Measurements from ENCODE around the gene LDLRAD2.
"Not testable (repeated sequence)": the region's sequence is repeated elsewhere in the genome, so short reads cannot be mapped to it uniquely, and the experiment has no call there.

Gene LDLRAD2, protein sequence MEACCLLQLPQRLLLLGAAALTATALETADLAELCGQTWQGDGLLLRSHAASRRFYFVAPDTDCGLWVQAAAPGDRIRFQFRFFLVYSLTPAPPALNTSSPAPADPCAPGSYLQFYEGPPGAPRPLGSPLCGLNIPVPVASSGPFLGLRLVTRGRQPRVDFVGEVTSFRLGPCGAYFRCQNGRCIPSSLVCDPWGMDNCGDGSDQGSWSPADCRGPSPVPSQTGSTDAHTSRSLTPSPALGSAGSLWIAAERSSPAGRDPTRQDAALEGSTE

DNA sequence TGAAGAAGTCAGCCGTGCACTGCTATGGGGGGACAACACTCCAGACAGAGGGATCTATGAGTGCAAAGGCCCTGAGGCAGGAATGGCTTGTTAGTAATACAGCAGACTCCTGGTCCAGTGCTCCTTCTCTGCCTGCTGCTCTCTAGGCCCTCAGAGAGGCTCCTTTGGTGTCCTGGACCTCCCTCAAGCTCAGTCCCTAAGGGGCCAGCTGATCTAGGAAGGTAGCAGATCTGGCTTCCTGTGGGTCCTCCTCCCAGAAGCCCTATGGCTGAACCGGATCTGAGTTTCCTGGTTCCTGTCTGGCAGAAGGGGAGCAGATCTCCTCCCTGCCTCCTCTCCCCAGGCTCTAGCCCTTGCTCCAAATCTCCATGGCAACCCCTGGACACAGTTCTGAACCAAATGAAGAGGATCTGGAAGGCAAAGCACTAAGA is at the start of gene LDLRAD2:
Gene LDLRAD2 (plus strand): TSS at position 391 of the 431 bp plus-strand sequence. CDS start 187 bp downstream, outside the sequence.
- DNase-seq: no peak

DNA sequence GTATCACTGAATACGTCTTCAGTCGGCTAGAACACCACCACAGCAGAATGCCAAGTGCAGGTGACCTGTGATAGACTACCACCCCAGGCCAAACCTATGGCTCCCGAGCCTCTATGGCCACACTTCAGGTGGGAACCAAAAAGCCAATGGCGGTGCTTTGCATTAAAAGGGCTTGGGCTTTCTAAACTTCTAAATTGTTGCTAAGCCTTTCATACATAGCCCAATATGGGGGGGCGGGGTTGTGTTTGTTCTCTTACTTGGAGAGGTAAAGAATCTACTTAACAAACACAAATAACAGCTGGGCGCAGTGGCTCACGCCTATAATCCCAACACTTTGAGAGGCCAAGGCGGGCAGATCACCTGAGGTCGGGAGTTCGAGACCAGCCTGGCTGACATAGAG is 48.8 kb upstream of the LDLRAD2 start:
- DNase-seq: no peak

GRCh38 chr1:21763694-21764419 is 48.2 kb upstream of the LDLRAD2 start:
- DNase-seq: no peak

DNA sequence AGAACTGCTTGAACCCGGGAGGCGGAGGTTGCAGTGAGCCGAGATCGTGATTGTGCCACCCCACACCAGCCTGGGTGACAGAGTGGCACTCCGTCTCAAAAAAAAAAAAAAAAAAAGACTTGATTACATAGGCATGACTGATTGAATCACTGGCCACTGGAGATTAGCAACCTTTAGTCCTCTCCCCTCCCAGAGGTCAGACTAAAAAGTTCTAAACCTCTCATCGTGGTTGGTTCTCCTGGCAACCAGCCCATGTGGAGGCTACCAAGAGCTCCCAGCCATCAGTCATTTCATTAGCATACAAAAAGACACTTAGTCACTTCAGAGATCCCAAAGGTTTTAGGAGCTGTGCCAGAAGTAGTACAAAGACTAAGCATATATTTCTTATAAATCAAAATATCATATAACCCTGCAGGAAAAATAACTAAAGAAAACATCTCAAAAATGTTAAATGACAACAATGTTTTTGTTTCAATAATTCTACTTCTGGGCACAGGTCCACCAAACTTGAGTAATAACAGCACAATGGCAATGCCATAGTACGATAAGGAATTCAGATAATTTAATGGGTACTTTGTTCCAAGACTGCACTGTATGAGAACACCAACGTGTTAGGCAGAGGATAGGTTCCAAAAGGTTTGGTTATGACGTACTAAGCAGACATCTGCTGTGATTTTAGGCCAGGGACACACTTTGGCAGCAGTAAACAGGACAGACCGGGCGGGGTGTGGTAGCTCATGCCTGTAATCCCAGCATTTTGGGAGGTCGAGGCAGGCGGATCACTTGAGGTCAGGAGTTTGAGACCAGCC is 47.2 kb upstream of the LDLRAD2 start:
- no peak for DNase-seq

DNA sequence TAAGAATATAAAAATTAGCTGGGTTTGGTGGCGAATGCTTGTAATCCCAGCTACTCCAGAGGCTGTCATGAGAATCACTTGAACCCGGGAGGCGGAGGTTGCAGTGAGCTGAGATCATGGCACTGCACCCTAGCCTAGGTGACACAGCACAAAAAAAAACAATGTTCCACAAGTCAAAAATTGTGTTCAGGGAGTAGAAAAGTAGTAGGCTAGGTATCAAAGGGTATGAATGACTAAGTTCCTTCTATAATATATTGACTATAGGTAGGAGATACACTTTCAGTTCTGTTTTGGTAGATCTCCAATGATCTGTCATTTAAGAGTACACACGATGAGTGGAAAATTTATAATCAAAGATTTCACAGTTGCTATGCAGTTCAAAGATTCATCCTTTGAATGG is 45.9 kb upstream of the LDLRAD2 start:
- no peak for DNase-seq

GRCh38 chr1:21767106-21767505 is 45.0 kb upstream of the LDLRAD2 start:
- not testable (repeated sequence) for DNase-seq

- DNase-seq: no peak
Measured at GRCh38 chr1:21770201-21770600, 41.9 kb upstream of the LDLRAD2 start.

- DNase-seq: not testable (repeated sequence)
Measured at GRCh38 chr1:21770602-21771001, 41.5 kb upstream of the LDLRAD2 start.

GRCh38 chr1:21771672-21772071 is 40.4 kb upstream of the LDLRAD2 start:
- DNase-seq: not testable (repeated sequence)

DNA sequence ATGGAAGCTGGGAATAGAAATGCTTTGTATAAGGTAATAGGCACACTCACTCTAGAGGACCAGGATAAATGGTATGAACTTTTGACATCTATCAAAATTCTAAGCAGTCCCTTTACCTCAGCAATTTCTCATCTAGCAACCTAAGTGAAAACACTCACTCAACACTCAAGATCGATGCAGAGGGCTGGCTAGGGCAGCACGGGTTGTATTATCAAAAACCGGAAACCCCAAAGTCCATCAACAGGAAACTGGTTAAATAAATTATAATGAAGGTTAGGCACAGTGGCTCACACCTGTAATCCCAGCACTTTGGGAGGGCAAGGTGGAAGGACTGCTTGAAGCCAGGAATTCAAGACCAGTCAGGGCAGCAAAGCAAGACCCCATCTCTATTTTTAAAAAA is 38.5 kb upstream of the LDLRAD2 start:
- no peak for DNase-seq

DNA sequence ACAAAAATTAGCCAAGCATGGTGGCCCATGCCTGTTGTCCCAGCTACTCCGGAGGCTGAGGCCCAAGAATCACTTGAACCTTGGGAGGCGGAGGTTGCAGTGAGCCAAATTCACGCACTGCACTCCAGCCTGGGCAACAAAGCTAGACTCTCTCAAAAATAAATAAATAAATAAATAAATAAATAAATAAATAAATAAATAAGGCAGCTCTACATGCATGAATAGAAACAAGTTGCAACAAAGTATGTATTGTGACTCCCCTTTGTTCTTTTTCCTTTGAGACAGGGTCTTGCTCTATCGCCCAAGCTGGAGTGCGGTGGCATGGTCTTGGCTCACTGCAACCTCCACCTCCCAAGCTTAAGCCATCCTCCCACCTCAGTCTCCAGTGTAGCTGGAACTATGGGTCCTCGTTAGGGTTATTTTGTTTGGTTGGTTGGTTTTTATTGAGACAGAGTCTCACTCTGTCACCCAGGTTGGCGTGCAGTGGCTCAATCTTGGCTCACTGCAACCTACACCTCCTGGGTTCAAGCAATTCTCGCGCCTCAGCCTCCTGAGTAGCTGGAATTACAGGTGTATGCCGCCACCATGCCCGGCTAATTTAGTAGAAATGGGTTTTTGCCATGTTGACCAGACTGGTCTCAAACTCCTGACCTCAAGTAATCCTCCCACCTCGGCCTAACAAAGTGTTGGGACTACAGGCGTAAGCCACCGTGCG is 37.1 kb upstream of the LDLRAD2 start:
- no peak for DNase-seq

DNA sequence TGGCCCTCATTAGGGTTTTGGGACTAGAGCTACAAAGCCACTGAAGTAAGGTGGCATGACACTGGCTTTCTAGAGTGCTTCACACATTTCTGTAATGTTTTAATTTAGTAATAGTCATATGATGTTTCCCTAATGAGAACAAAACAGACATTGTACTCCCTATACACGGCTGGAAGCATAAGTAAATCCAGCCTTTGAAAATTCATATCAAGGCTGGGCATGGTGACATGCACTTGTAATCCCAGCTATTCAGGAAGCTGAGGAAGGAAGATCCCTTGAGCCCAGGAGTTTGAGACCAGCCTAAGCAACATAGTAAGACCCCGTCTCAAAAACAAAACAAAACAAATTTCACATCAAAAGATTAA is 36.5 kb upstream of the LDLRAD2 start:
- no peak for DNase-seq

DNA sequence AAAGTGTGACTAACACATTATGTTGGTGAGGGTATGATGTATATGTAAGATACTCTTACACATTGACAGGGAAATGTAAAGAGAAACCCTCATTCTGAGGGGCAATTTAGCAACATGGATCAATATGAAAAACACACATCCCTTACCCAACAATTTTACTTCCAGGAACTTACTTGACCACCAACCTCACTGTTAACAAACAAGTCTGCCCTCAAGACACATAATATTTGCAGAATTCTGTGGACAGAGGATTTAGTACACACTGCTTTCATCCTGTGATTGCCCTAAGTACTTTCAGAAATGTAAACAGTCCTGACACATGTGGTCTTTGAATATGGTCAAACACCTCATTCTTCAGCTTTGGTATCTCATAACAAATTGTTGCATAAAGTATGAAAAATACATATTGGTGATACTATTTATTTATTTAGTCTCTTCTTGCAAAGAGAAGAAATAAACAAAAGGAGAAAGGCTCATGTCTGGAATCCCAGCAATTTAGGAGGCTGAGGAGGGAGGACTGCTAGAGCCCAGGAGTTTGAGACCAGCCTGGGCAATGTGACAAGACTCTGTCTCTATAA is 36.0 kb upstream of the LDLRAD2 start:
- no peak for DNase-seq

DNA sequence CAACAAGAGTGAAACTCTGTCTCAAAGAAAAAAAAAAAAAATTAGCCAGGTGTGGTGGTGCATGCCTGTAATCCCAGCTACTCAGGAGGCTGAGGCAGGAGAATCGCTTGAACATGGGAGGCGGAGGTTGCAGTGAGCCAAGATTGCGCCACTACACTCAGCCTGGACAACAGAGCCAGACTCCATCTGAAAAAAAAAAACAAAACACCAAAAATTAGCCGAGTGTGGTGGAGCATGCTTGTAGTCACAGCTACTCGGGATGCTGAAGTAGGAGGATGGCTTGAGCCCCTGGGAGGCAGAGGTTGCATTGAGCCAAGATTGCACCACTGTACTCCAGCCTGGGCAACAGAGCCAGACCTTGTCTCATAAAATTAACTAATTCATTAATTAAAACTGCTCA is 35.1 kb upstream of the LDLRAD2 start:
- not testable (repeated sequence) for DNase-seq

DNA sequence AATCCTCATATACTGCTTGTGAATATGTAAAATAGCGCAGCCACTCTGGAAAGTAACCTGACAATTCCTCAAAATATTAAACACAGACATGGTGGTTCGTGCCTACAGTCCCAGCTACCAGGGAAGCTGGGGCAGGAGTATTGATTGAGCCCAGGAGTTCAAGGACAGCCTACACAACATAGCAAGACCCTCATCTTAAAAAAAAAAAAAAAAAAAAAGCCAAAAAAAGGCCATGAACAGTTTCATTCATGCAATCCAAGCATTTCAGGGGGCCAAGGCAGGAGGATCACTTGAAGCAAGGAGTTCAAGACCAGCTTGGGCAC is 33.7 kb upstream of the LDLRAD2 start:
- no peak for DNase-seq

DNA sequence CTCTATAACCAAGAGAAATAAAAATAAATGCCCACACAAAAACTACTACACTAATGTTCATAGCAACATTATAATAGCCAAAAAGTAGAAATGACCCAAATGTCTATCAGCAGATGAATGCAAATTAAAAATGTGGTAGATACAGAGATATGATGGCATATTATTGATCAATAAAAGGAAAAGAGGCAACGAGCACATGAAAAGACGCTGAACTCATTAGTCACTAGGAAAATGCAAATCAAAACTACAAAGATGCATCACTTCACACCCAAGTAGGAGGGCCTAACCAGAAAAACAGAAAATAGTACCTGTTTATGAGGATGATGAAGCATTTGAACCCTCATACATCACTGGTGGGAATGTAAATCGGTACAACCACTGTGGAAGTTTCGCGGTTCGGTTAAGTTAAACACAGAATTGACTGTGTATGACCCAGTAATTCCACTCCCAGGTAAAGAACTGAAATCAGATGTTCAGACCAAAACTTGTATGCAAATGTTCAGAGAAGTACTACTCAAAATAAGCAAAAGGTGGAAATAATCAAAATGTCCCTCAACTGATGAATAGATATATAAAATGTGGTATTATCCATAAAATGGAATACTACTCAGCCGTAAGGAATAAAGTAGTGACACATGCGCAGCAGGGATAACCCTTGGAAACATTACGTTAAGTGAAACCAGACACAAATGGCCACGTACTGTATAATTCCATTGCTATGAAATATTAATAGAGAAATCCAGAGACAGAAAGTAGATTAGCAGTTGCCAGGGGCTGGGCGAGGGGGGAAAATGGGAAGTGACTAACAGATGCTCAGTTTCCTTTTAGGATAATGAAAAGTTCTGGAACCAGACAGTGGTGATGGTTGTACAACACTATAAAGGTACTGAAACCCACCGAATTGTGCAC is 32.2 kb upstream of the LDLRAD2 start:
- DNase-seq: no peak

- DNase-seq: peak; percentile 27
Measured at GRCh38 chr1:21781815-21782348, 30.2 kb upstream of the LDLRAD2 start.

GRCh38 chr1:21782349-21782867 is 29.7 kb upstream of the LDLRAD2 start:
- peak; percentile 63 for DNase-seq

DNA sequence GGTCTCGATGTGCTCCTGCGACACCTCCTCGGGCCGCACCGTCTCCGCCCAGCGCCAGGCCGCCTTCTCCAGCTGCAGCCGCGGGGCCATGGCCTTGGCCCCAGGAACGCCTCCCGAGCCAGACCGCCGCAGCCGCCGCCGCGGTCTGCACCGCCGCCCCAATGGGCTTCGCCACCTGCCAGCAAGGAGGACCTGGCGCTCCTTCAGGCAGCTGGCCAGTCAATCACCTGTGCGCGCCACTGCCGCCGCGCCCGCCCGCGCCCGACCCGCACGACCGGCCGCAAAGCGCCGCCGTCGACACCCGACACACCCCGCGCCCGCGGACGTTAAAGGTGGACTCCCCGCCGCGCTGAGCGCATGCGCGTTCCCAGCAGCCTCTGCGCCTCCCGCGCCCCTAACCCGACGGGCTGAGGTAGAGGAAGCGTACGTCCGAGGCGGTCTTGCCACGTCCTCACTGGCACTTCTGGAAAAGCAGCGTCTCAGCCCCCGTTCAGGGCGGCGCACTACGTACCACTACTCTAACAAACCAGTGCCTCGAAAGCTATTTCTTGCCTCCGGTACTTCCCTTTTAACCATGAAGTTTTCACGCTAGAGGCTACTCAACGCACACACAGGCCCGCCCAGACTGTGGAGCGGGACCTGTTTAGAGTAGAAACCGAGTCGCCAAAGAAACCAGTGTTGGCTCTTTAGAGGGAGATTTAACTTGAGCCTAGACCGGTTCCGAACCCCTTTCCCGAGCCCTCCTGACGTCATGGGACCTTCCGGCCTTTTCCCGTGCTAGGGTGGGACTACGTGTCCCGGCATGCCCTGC is 29.0 kb upstream of the LDLRAD2 start, which contains the start of gene USP48:
Gene USP48 (minus strand): TSS at position 282 of the 811 bp plus-strand sequence. CDS start 192 bp downstream, at position 90.
- DNase-seq: peak; percentile 98
